KMS-11 (cell line): ENCODE data around the gene PPP1R1B.

Source experiments
- H2AFZ ChIP-seq: fragments of 200-600 bp; sonication (generic); 2 replicates; pipeline ENCODE4 v1.6.1; 2016; ENCODE audit warnings: antibody characterized with exemption, mixed run types, low read depth
- H3K27ac ChIP-seq: fragments of 200-600 bp; sonication (generic); 2 replicates; pipeline ENCODE4 v1.6.1; 2016; ENCODE audit warnings: mild to moderate bottlenecking, mixed run types
- H3K27me3 ChIP-seq: fragments of 200-600 bp; sonication (generic); 2 replicates; pipeline ENCODE4 v1.6.1; 2017; ENCODE audit warnings: mild to moderate bottlenecking, low read depth, mixed run types, moderate library complexity; ENCODE audit not compliant: insufficient read depth
- H3K36me3 ChIP-seq: fragments of 200-600 bp; sonication (generic); 2 replicates; pipeline ENCODE4 v1.6.1; 2017; ENCODE audit warnings: mild to moderate bottlenecking, mixed run types; ENCODE audit not compliant: insufficient read depth
- H3K4me1 ChIP-seq: fragments of 200-600 bp; sonication (generic); 2 replicates; pipeline ENCODE4 v1.6.1; 2016; ENCODE audit warnings: mild to moderate bottlenecking, low read depth, mixed run types; ENCODE audit not compliant: poor library complexity, severe bottlenecking
- H3K4me2 ChIP-seq: fragments of 200-600 bp; sonication (generic); 2 replicates; pipeline ENCODE4 v1.7.0; 2016; ENCODE audit warnings: mild to moderate bottlenecking, mixed run types
- H3K4me3 ChIP-seq: fragments of 200-600 bp; sonication (generic); IDR thresholded peaks from 2 replicates; pipeline ENCODE4 v1.6.1; 2017; ENCODE audit warnings: low read depth, low read length, mixed read lengths; ENCODE audit not compliant: insufficient read depth
- H3K79me2 ChIP-seq: fragments of 200-600 bp; sonication (generic); 2 replicates; pipeline ENCODE4 v1.6.1; 2016; ENCODE audit warnings: low read depth, mixed run types; ENCODE audit not compliant: insufficient read depth
- H3K9ac ChIP-seq: fragments of 200-600 bp; sonication (generic); 2 replicates; pipeline ENCODE4 v1.6.1; 2016; ENCODE audit warnings: mild to moderate bottlenecking, mixed run types
- H4K20me1 ChIP-seq: fragments of 200-600 bp; sonication (generic); 2 replicates; pipeline ENCODE4 v1.6.1; 2016; ENCODE audit warnings: mild to moderate bottlenecking, mixed run types; ENCODE audit not compliant: insufficient read depth
- TF ChIP-seq, protein P1 (sequence below): fragments of 200-600 bp; sonication (generic); conservative IDR thresholded peaks from 2 replicates; pipeline ENCODE4 v1.6.1; 2017; ENCODE audit warnings: low read depth, mild to moderate bottlenecking, antibody characterized with exemption, low read length, moderate library complexity, mixed read lengths

Gene PPP1R1B

GRCh38 chr17:39642291-39643074 is 15.7 kb downstream of the PPP1R1B start:
- Histone ChIP-seq H3K9ac (no peak overlapping the region), H3K79me2 (peaks cover 24% of the 10 kb centered on the region; the same call in 1 of the 2 replicates), H3K4me1 (peaks cover 27% of the 10 kb centered on the region)

GRCh38 chr17:39643271-39643670 is 16.5 kb downstream of the PPP1R1B start:
- H3K4me1 ChIP-seq = peaks cover 20% of the 10 kb centered on the region
- no peak overlapping the region for H3K4me2 ChIP-seq
- no peaks in the 10 kb centered on the region for H3K36me3 ChIP-seq
- TF ChIP-seq, protein P1, sequence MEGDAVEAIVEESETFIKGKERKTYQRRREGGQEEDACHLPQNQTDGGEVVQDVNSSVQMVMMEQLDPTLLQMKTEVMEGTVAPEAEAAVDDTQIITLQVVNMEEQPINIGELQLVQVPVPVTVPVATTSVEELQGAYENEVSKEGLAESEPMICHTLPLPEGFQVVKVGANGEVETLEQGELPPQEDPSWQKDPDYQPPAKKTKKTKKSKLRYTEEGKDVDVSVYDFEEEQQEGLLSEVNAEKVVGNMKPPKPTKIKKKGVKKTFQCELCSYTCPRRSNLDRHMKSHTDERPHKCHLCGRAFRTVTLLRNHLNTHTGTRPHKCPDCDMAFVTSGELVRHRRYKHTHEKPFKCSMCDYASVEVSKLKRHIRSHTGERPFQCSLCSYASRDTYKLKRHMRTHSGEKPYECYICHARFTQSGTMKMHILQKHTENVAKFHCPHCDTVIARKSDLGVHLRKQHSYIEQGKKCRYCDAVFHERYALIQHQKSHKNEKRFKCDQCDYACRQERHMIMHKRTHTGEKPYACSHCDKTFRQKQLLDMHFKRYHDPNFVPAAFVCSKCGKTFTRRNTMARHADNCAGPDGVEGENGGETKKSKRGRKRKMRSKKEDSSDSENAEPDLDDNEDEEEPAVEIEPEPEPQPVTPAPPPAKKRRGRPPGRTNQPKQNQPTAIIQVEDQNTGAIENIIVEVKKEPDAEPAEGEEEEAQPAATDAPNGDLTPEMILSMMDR = no peak
- H3K79me2 ChIP-seq = peaks cover 17% of the 10 kb centered on the region; the same call in 1 of the 2 replicates
- H2AFZ ChIP-seq = no peak overlapping the region
- no peaks in the 10 kb centered on the region for H3K27me3 ChIP-seq
- H4K20me1 ChIP-seq = no peaks in the 10 kb centered on the region
- H3K27ac ChIP-seq = no peak overlapping the region
- H3K9ac ChIP-seq = no peak overlapping the region
- no peak overlapping the region for H3K4me3 ChIP-seq

More at GRCh38 chr17:39642291-39643074, 15.7 kb downstream of the PPP1R1B start:
- TF ChIP-seq, protein P1 = no peak
- no peaks in the 10 kb centered on the region for H4K20me1 ChIP-seq
- H3K36me3 ChIP-seq = no peaks in the 10 kb centered on the region
- H2AFZ ChIP-seq = no peak overlapping the region
- no peak overlapping the region for H3K4me3 ChIP-seq
- no peak overlapping the region for H3K27ac ChIP-seq
- H3K4me2 ChIP-seq = no peak overlapping the region
- no peaks in the 10 kb centered on the region for H3K27me3 ChIP-seq

DNA sequence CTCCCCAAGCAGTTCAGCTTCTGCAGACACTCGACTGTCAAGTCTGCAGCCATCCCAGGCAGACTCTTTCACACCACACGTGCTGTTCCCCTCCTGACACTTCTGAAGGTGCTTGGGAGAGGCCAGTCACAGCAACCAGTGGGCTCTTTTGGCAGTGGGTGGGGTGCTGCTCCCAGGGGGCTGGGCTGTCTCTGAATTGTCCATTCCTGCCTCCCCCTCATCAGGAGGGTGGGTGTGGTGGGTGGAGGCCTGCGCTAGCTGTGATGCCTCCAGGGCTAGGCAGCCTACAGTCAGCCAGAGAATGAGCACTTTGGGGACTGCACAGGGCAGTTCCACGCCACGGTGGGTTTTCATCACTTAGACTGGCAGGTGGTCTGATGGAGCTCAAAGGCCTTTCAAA is 20.5 kb downstream of the PPP1R1B start:
- H3K79me2 ChIP-seq = peaks cover 4% of the 10 kb centered on the region; the same call in 1 of the 2 replicates
- H3K4me1 ChIP-seq = peaks cover 2% of the 10 kb centered on the region
- no peak overlapping the region for H3K9ac ChIP-seq

GRCh38 chr17:39648616-39649366 is 22.0 kb downstream of the PPP1R1B start:
- H3K36me3 ChIP-seq = no peaks in the 10 kb centered on the region
- H3K9ac ChIP-seq = no peak overlapping the region
- no peak overlapping the region for H2AFZ ChIP-seq
- TF ChIP-seq, protein P1 = no peak
- H3K4me2 ChIP-seq = no peak overlapping the region
- H3K4me3 ChIP-seq = no peak overlapping the region
- H3K27me3 ChIP-seq = no peaks in the 10 kb centered on the region
- no peaks in the 10 kb centered on the region for H4K20me1 ChIP-seq
- H3K79me2 ChIP-seq = peaks cover 4% of the 10 kb centered on the region; the same call in 1 of the 2 replicates
- H3K4me1 ChIP-seq = peaks cover 2% of the 10 kb centered on the region
- H3K27ac ChIP-seq = no peak overlapping the region

More for the DNA sequence above, 20.5 kb downstream of the PPP1R1B start:
- TF ChIP-seq, protein P1 = no peak
- no peaks in the 10 kb centered on the region for H3K27me3 ChIP-seq
- H2AFZ ChIP-seq = no peak overlapping the region
- no peak overlapping the region for H3K27ac ChIP-seq
- no peak overlapping the region for H3K4me2 ChIP-seq
- no peak overlapping the region for H3K4me3 ChIP-seq
- H3K36me3 ChIP-seq = no peaks in the 10 kb centered on the region
- H4K20me1 ChIP-seq = no peaks in the 10 kb centered on the region
